H9 (cell line): ENCODE measurements around the gene TSPAN17. TPM values are rescaled to one million over a fixed set of nuclear protein-coding genes. Genes with fewer than 3 reads are reported as not detected.

Experiments used
- DNase-seq: peaks from one replicate; pipeline ENCODE4 v3.0.0-alpha.2; 2017
- H2AFZ ChIP-seq: one replicate; pipeline ENCODE4 v1.6.1; 2013; ENCODE audit warnings: mild to moderate bottlenecking, low read length, control low read depth, moderate library complexity
- H2AK5ac ChIP-seq: 2 replicates; pipeline ENCODE4 v1.6.1; 2013; ENCODE audit warnings: low read length, control low read depth, mixed read lengths; ENCODE audit not compliant: insufficient read length
- H2BK120ac ChIP-seq: one replicate; pipeline ENCODE4 v1.6.1; 2013; ENCODE audit warnings: low read depth, mild to moderate bottlenecking, low read length, control low read depth, inconsistent platforms; ENCODE audit not compliant: poor library complexity, severe bottlenecking
- H2BK12ac ChIP-seq: 2 replicates; pipeline ENCODE4 v1.6.1; 2013; ENCODE audit warnings: low read length, control low read depth, mixed read lengths, low read depth; ENCODE audit not compliant: insufficient read length
- H2BK15ac ChIP-seq: 2 replicates; pipeline ENCODE4 v1.6.1; 2013; ENCODE audit warnings: low read depth, low read length, control low read depth
- H2BK20ac ChIP-seq: one replicate; pipeline ENCODE4 v1.6.1; 2013; ENCODE audit warnings: low read depth, mild to moderate bottlenecking, low read length, control low read depth, inconsistent platforms; ENCODE audit not compliant: poor library complexity, severe bottlenecking
- H2BK5ac ChIP-seq: 2 replicates; pipeline ENCODE4 v1.6.1; 2013; ENCODE audit warnings: low read length, control low read depth, mixed read lengths; ENCODE audit not compliant: insufficient read length
- H3K14ac ChIP-seq: 2 replicates; pipeline ENCODE4 v1.6.1; 2013; ENCODE audit warnings: low read length, control low read depth; ENCODE audit not compliant: insufficient read depth
- H3K18ac ChIP-seq: 2 replicates; pipeline ENCODE4 v1.6.1; 2013; ENCODE audit warnings: low read depth, mild to moderate bottlenecking, mixed read lengths, low read length, control low read depth; ENCODE audit not compliant: insufficient read length
- H3K23ac ChIP-seq: 2 replicates; pipeline ENCODE4 v1.6.1; 2013; ENCODE audit warnings: low read length, control low read depth, mixed read lengths, low read depth; ENCODE audit not compliant: insufficient read length
- H3K23me2 ChIP-seq: 2 replicates; pipeline ENCODE4 v1.6.1; 2013; ENCODE audit warnings: low read depth, mild to moderate bottlenecking, mixed read lengths, low read length, control low read depth; ENCODE audit not compliant: insufficient read length, poor library complexity, severe bottlenecking
- H3K27ac ChIP-seq: 2 replicates; pipeline ENCODE4 v1.5.1; 2013; ENCODE audit warnings: low read length, control low read depth, mixed read lengths, low read depth; ENCODE audit not compliant: insufficient read length
- H3K27me3 ChIP-seq: 2 replicates; pipeline ENCODE4 v1.6.1; 2013; ENCODE audit warnings: low read length, control low read depth, inconsistent platforms; ENCODE audit not compliant: insufficient read depth
- H3K4ac ChIP-seq: 2 replicates; pipeline ENCODE4 v1.6.1; 2013; ENCODE audit warnings: low read depth, mild to moderate bottlenecking, control low read depth, inconsistent platforms, low read length, moderate library complexity
- H3K4me1 ChIP-seq: 2 replicates; pipeline ENCODE4 v1.6.1; 2013; ENCODE audit warnings: low read length, control low read depth, inconsistent platforms; ENCODE audit not compliant: insufficient read depth
- H3K4me2 ChIP-seq: 2 replicates; pipeline ENCODE4 v1.6.1; 2013; ENCODE audit warnings: low read length, control low read depth, mixed read lengths; ENCODE audit not compliant: insufficient read length, insufficient read depth
- H3K56ac ChIP-seq: 2 replicates; pipeline ENCODE4 v1.6.1; 2013; ENCODE audit warnings: low read depth, mild to moderate bottlenecking, mixed read lengths, low read length, control low read depth; ENCODE audit not compliant: insufficient read length
- H3K79me1 ChIP-seq: 2 replicates; pipeline ENCODE4 v1.6.1; 2013; ENCODE audit warnings: low read depth, mild to moderate bottlenecking, moderate library complexity, low read length, control low read depth, inconsistent platforms; ENCODE audit not compliant: insufficient read depth, poor library complexity, severe bottlenecking
- H3K79me2 ChIP-seq: 2 replicates; pipeline ENCODE4 v1.6.1; 2013; ENCODE audit warnings: low read length, control low read depth, inconsistent platforms; ENCODE audit not compliant: insufficient read depth
- H3K9ac ChIP-seq: 2 replicates; pipeline ENCODE4 v1.6.1; 2013; ENCODE audit warnings: low read length, control low read depth, mixed read lengths; ENCODE audit not compliant: insufficient read length; ENCODE audit errors: extremely low read depth
- H3K9me3 ChIP-seq: one replicate; pipeline ENCODE4 v1.6.1; 2013; ENCODE audit warnings: low read depth, low read length, inconsistent platforms; ENCODE audit not compliant: control insufficient read depth
- H3T11ph ChIP-seq: one replicate; pipeline ENCODE4 v1.6.1; 2013; ENCODE audit warnings: mild to moderate bottlenecking, low read length, control low read depth, inconsistent platforms
- H4K20me1 ChIP-seq: one replicate; pipeline ENCODE4 v1.6.1; 2013; ENCODE audit not compliant: control insufficient read depth, insufficient read length, insufficient read depth
- H4K5ac ChIP-seq: 2 replicates; pipeline ENCODE4 v1.6.1; 2013; ENCODE audit warnings: low read depth, mild to moderate bottlenecking, mixed read lengths, low read length, control low read depth; ENCODE audit not compliant: insufficient read length
- H4K8ac ChIP-seq: replicated peaks from 2 replicates; pipeline ENCODE4 v1.6.1; 2013; ENCODE audit warnings: low read length, control low read depth, mixed read lengths, low read depth; ENCODE audit not compliant: insufficient read length
- H4K91ac ChIP-seq: 2 replicates; pipeline ENCODE4 v1.6.1; 2013; ENCODE audit warnings: low read depth, mild to moderate bottlenecking, moderate library complexity, mixed read lengths, low read length, control low read depth; ENCODE audit not compliant: insufficient read length
- H3K27ac Mint-ChIP-seq, 3 experiments: 2 replicates in 2 of 3; 3 replicates in 1 of 3; pipeline ENCODE4 v1.8.0; 2020 to 2021; ENCODE audit warnings: mixed read lengths in 3 of 3, mild to moderate bottlenecking in 1 of 3, moderate library complexity in 1 of 3
- H3K27me3 Mint-ChIP-seq: 2 replicates; pipeline ENCODE4 v1.8.0; 2021; ENCODE audit warnings: low read depth, mild to moderate bottlenecking, moderate library complexity, mixed read lengths
- H3K36me3 Mint-ChIP-seq, 3 experiments: 2 replicates in 2 of 3; 3 replicates in 1 of 3; pipeline ENCODE4 v1.8.0; 2020 to 2021; ENCODE audit warnings: low read depth in 3 of 3, mixed read lengths in 3 of 3; ENCODE audit not compliant: insufficient read depth in 1 of 3
- H3K4me1 Mint-ChIP-seq, 2 experiments: 2 replicates each; pipeline ENCODE4 v1.8.0; 2020; ENCODE audit warnings: mixed read lengths in 2 of 2
- H3K4me3 Mint-ChIP-seq, 2 experiments: 2 replicates in 1 of 2; 3 replicates in 1 of 2; pipeline ENCODE4 v1.8.0; 2020 to 2021; ENCODE audit warnings: mild to moderate bottlenecking in 2 of 2, mixed read lengths in 2 of 2, moderate library complexity in 1 of 2
- H3K9me3 Mint-ChIP-seq, 2 experiments: 2 replicates in 1 of 2; 3 replicates in 1 of 2; pipeline ENCODE4 v1.8.0; 2020; ENCODE audit warnings: mild to moderate bottlenecking in 2 of 2, mixed read lengths in 2 of 2, moderate library complexity in 1 of 2
- WGBS: extraction: QIAGEN DNeasy Blood & Tissue Kit; methylation state at CpG from one replicate; pipeline ENCODE4 v1.1.7; 2013; ENCODE audit warnings: missing lambda C conversion rate, low lambda C conversion rate, mixed read lengths; ENCODE audit not compliant: insufficient read length; ENCODE audit errors: extremely low coverage; 5-methylcytosine and 5-hydroxymethylcytosine counted together
- total RNA-seq: library from RNA; stranded (reverse); gene quantifications from 2 replicates; pipeline ENCODE4 v1.2.1, GENCODE V29; 2021
- TF ChIP-seq, protein P1 (sequence below): fragments of 200-600 bp; sonication (generic); conservative IDR thresholded peaks from 3 replicates; pipeline ENCODE4 v1.8.0; 2021; ENCODE audit warnings: antibody characterized with exemption, mild to moderate bottlenecking

TSPAN17 gene
- total RNA-seq, 1 experiment from 2014 or later, result 46.8 TPM

DNA sequence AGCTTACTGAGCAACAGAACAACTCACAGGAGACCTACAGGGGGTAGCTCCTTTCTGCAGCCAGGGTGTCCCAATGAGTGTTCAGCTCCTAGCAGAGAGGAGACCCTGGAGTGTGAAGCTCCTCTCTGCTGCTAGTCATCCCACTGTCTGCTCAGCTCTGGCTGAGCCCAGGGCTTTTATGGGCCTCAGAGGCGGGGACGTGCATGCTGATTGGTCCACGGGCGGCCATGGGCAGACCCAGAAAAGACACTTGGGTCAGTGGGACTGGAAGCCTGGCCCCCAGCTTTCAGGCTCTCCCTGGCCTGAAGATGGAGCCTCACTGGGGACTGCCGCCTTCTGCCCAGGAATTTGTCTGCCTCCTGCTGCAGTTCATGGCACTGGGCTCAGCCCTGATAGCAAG is 40.6 kb downstream of the TSPAN17 start:
- Mint-ChIP-seq H3K27me3 (peaks cover 5% of the 10 kb centered on the region), H3K4me3 (no peak overlapping the region; a peak in 1 of 5 replicates), H3K4me1 (peaks cover 38 to 45% of the 10 kb centered on the region in 2 experiments), H3K36me3 (peaks cover 0 to 10% (median 0%) of the 10 kb centered on the region in 3 experiments; a peak in 2 of 7 replicates), H3K27ac (no peak overlapping the region; a peak in 2 of 7 replicates), H3K9me3 (peaks cover 5 to 9% of the 10 kb centered on the region in 2 experiments; a peak in 4 of 5 replicates)
- H3K4ac ChIP-seq, result no peak overlapping the region
- no peak overlapping the region for H4K8ac ChIP-seq
- no peaks in the 10 kb centered on the region for H3K79me1 ChIP-seq
- TF ChIP-seq, protein P1, sequence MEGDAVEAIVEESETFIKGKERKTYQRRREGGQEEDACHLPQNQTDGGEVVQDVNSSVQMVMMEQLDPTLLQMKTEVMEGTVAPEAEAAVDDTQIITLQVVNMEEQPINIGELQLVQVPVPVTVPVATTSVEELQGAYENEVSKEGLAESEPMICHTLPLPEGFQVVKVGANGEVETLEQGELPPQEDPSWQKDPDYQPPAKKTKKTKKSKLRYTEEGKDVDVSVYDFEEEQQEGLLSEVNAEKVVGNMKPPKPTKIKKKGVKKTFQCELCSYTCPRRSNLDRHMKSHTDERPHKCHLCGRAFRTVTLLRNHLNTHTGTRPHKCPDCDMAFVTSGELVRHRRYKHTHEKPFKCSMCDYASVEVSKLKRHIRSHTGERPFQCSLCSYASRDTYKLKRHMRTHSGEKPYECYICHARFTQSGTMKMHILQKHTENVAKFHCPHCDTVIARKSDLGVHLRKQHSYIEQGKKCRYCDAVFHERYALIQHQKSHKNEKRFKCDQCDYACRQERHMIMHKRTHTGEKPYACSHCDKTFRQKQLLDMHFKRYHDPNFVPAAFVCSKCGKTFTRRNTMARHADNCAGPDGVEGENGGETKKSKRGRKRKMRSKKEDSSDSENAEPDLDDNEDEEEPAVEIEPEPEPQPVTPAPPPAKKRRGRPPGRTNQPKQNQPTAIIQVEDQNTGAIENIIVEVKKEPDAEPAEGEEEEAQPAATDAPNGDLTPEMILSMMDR, result no peak
- no peak overlapping the region for H4K91ac ChIP-seq
- H2BK20ac ChIP-seq, result no peak overlapping the region
- no peak overlapping the region for H3K56ac ChIP-seq
- no peak overlapping the region for H3K27ac ChIP-seq
- H3K4me2 ChIP-seq, result no peak overlapping the region
- peak; percentile 87 for DNase-seq
- no peaks in the 10 kb centered on the region for H4K20me1 ChIP-seq
- no peak overlapping the region for H2AFZ ChIP-seq
- H4K5ac ChIP-seq, result no peak overlapping the region
- no peak overlapping the region for H2BK12ac ChIP-seq
- H3K14ac ChIP-seq, result no peak overlapping the region
- H3K4me1 ChIP-seq, result no peaks in the 10 kb centered on the region; the same call in 1 of the 2 replicates
- H3K9me3 ChIP-seq, result no peaks in the 10 kb centered on the region
- no peaks in the 10 kb centered on the region for H3K27me3 ChIP-seq
- no peak overlapping the region for H2AK5ac ChIP-seq
- H2BK120ac ChIP-seq, result no peak overlapping the region
- no CpG with 5 or more reads among the region's 5 CpGs for WGBS
- H3K18ac ChIP-seq, result no peak overlapping the region
- H2BK15ac ChIP-seq, result no peak overlapping the region
- H3K23me2 ChIP-seq, result no peaks in the 10 kb centered on the region
- H2BK5ac ChIP-seq, result no peak overlapping the region
- H3K79me2 ChIP-seq, result no peaks in the 10 kb centered on the region
- no peak overlapping the region for H3T11ph ChIP-seq
- no peak overlapping the region for H3K23ac ChIP-seq
- H3K9ac ChIP-seq, result no peak overlapping the region
